Measurements from ENCODE around the gene POT1.

The POT1 gene

DNA sequence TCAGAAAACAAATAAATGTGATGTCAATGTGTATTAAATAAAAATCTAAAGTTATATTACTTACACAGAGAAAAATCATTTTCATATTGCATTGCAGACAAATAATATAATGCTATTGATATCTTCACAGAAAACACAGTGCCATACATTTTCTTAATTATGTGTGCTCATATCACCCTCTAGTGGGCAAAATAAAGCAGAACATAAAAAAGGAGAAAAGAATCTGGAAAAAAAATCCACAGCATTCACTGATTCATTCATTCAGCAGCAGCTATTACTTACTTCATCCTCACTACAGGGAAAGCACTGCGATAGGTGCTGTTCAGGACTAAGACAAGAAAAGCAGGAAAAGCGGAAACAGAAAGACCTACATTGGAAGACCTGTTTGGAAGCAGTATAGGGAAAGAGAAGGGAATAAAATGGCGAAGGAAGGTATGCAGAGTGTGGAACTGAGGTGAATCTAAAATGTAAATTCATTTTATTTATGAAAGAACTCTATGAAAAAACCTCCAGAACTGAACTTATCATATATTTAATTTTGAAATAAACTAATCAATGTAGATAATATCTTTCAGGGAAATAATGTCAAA lies 73.2 kb downstream of the POT1 start:
- Mint-ChIP-seq H3K36me3 (ENCODE audit: low read depth) (peaks cover 13% of the 10 kb centered on the region), H3K4me1 (no peaks in the 10 kb centered on the region), H3K9me3 (no peaks in the 10 kb centered on the region), H3K27ac (peak overlapping the region; percentile 52), H3K27me3 (ENCODE audit: low read depth, poor library complexity) (no peaks in the 10 kb centered on the region), H3K4me3 (no peak overlapping the region)
- no peak for DNase-seq
- TF ChIP-seq, protein P1, sequence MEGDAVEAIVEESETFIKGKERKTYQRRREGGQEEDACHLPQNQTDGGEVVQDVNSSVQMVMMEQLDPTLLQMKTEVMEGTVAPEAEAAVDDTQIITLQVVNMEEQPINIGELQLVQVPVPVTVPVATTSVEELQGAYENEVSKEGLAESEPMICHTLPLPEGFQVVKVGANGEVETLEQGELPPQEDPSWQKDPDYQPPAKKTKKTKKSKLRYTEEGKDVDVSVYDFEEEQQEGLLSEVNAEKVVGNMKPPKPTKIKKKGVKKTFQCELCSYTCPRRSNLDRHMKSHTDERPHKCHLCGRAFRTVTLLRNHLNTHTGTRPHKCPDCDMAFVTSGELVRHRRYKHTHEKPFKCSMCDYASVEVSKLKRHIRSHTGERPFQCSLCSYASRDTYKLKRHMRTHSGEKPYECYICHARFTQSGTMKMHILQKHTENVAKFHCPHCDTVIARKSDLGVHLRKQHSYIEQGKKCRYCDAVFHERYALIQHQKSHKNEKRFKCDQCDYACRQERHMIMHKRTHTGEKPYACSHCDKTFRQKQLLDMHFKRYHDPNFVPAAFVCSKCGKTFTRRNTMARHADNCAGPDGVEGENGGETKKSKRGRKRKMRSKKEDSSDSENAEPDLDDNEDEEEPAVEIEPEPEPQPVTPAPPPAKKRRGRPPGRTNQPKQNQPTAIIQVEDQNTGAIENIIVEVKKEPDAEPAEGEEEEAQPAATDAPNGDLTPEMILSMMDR (IDR thresholded peaks at IDR 0.05): peak; percentile 66

DNA sequence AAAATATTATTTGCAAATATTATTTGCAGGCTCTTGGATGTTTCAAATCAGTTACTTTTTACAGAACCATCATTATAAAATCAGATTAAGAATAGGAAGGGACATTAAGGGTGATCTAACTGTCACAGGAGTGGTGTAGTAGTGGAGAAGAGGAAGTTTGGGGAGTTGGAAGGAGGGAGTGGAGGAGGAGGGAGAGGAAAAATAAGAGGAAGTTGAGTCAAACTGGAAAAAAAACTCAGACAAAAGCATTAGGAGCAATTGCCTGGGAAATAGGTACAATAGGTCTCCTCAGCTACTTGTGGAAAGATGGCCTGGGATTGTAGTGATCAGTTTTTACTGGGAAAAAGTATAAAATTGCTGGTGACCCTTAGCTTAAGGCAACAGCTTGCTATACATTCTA lies 86.3 kb downstream of the POT1 start:
- Mint-ChIP-seq H3K4me3 (no peak overlapping the region), H3K36me3 (ENCODE audit: low read depth) (peaks cover 29% of the 10 kb centered on the region), H3K9me3 (no peaks in the 10 kb centered on the region), H3K27ac (peak overlapping the region; percentile 58), H3K4me1 (no peaks in the 10 kb centered on the region), H3K27me3 (ENCODE audit: low read depth, poor library complexity) (no peaks in the 10 kb centered on the region)
- TF ChIP-seq, protein P1 (IDR thresholded peaks at IDR 0.05): no peak
- DNase-seq: no peak

DNA sequence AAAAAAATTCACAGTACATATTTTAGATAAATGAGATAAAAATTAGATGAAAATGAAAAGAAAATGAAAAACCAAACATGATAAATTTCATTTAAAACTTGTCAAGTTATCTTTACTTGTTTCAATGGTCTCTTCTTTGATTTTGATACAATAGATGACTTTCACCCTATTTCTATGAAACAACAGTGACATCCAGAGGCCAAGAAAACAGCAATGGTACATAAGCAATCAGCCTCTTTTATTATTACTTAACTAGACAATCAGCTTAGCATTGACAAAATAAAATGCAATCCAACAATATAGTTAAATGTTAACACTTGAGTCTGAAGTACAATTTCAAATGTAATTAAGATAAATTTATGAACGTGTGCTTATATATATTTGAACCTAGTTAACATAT lies 89.2 kb downstream of the POT1 start:
- no peaks in the 10 kb centered on the region for H3K4me1 Mint-ChIP-seq
- no peak overlapping the region for H3K27ac Mint-ChIP-seq
- TF ChIP-seq, protein P1 (IDR thresholded peaks at IDR 0.05): no peak
- DNase-seq: no peak
- no peak overlapping the region for H3K4me3 Mint-ChIP-seq
- H3K36me3 Mint-ChIP-seq (ENCODE audit: low read depth): peaks cover 14% of the 10 kb centered on the region
- H3K9me3 Mint-ChIP-seq: no peaks in the 10 kb centered on the region
- no peaks in the 10 kb centered on the region for H3K27me3 Mint-ChIP-seq (ENCODE audit: low read depth, poor library complexity)

DNA sequence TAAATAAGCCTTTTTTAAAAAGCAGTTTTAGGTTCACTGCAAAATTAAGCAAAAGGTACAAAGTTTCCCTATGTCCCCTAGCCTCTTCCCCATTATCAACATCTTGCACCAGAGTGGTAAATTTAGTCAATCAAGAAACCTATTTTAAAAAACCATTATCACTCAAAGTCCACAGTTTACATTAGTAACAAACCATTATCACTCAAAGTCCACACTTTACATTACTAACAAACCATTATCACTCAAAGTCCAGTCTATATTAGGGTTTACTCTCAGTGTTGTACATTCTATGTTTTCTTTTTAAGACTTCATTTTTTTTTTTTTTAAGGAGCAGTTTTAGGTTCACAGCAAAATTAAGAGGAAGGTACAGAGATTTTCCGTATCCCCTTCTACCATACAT lies 89.9 kb downstream of the POT1 start:
- Mint-ChIP-seq H3K27me3 (ENCODE audit: low read depth, poor library complexity) (no peaks in the 10 kb centered on the region), H3K4me3 (no peak overlapping the region), H3K27ac (no peak overlapping the region), H3K4me1 (no peaks in the 10 kb centered on the region), H3K36me3 (ENCODE audit: low read depth) (peaks cover 16% of the 10 kb centered on the region), H3K9me3 (no peaks in the 10 kb centered on the region)
- no peak for DNase-seq
- TF ChIP-seq, protein P1 (IDR thresholded peaks at IDR 0.05): no peak

DNA sequence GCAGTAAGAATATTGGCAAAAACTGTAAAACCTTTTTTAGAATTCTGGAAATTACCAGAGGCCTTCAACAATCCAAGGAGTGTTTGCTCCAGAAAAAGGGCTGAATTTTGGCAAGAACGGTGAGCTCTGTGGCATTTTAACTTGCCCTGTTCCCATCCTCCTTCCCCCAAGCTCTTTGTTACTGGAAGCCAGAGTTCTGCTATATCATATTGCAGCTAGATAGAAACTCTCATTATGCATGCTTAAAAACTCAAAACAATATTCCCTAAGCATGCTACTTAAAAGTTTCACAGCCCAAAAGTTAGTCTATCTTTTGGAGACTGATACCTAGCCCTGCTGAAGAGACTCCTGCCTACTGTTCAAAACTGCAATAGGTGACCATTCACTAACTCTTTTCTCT lies 93.5 kb downstream of the POT1 start:
- Mint-ChIP-seq H3K27me3 (ENCODE audit: low read depth, poor library complexity) (no peaks in the 10 kb centered on the region), H3K4me3 (no peak overlapping the region), H3K9me3 (no peaks in the 10 kb centered on the region), H3K4me1 (no peaks in the 10 kb centered on the region), H3K27ac (peak overlapping the region; percentile 68), H3K36me3 (ENCODE audit: low read depth) (peaks cover 26% of the 10 kb centered on the region)
- DNase-seq: no peak
- TF ChIP-seq, protein P1 (IDR thresholded peaks at IDR 0.05): no peak

DNA sequence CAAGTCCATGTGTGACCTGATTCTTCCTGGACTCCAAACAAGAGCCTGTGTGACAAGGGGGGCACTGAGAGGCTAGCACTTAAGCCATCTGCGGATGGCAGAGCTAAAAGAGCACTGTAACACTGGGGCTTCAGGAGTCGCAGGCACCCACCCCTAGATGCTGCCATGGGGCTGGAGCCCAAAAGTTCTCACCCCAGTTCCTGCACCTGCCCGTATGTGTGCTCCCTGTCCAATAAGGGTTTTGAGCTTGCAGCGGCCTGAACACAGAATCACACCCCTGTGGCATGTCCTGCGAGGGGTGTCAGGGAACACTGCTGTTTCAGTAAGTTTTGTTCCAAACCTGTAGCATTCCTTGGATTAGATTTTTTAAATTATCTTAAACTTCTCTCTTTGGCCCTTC lies 110.8 kb downstream of the POT1 start:
- peaks cover 20% of the 10 kb centered on the region for H3K36me3 Mint-ChIP-seq (ENCODE audit: low read depth)

More for the DNA sequence above, 110.8 kb downstream of the POT1 start:
- Mint-ChIP-seq H3K4me1 (no peaks in the 10 kb centered on the region), H3K9me3 (peaks cover 9% of the 10 kb centered on the region), H3K27me3 (ENCODE audit: low read depth, poor library complexity) (no peaks in the 10 kb centered on the region), H3K4me3 (no peak overlapping the region), H3K27ac (no peak overlapping the region)
- DNase-seq: no peak
- TF ChIP-seq, protein P1 (IDR thresholded peaks at IDR 0.05): no peak

Data from nephron progenitor cell (in vitro differentiated cells).